Endometrium (tissue), 2 donors: ENCODE measurements around the gene HIPK2.

Experiments
- FAIRE-seq: peaks from 2 replicates; lab custom pipeline; 2012; peaks lifted over from hg19 to GRCh38; lab: Jason Lieb, UNC
- donor health status: control.
- donor health status: control.

The HIPK2 gene

GRCh38 chr7:139695051-139695450 is 82.7 kb downstream of the HIPK2 start:
- FAIRE-seq: no peak

- no peak for FAIRE-seq
These were observed 83.5 kb downstream of the HIPK2 start for GRCh38 chr7:139694389-139694676.

GRCh38 chr7:139693651-139694388 is 84.0 kb downstream of the HIPK2 start:
- FAIRE-seq: no peak

GRCh38 chr7:139692723-139693122 is 85.1 kb downstream of the HIPK2 start:
- no peak for FAIRE-seq

GRCh38 chr7:139691253-139691781 is 86.5 kb downstream of the HIPK2 start:
- no peak for FAIRE-seq

GRCh38 chr7:139687980-139688632 is 89.7 kb downstream of the HIPK2 start:
- FAIRE-seq: no peak

GRCh38 chr7:139687211-139687954 is 90.4 kb downstream of the HIPK2 start:
- no peak for FAIRE-seq

GRCh38 chr7:139683137-139683921 is 94.5 kb downstream of the HIPK2 start:
- FAIRE-seq: no peak

GRCh38 chr7:139682136-139683013 is 95.4 kb downstream of the HIPK2 start:
- no peak for FAIRE-seq

GRCh38 chr7:139681812-139682135 is 96.0 kb downstream of the HIPK2 start:
- no peak for FAIRE-seq

GRCh38 chr7:139681463-139681755 is 96.4 kb downstream of the HIPK2 start:
- no peak for FAIRE-seq

- no peak for FAIRE-seq
These were observed 96.9 kb downstream of the HIPK2 start for GRCh38 chr7:139680676-139681462.

- FAIRE-seq: no peak
These were observed 97.8 kb downstream of the HIPK2 start for GRCh38 chr7:139679731-139680594.

- no peak for FAIRE-seq
These were observed 101.4 kb downstream of the HIPK2 start for GRCh38 chr7:139676390-139676789.

GRCh38 chr7:139675127-139676125 is 102.4 kb downstream of the HIPK2 start:
- FAIRE-seq: no peak

- FAIRE-seq: no peak
These were observed 103.1 kb downstream of the HIPK2 start for GRCh38 chr7:139674752-139675126.

- FAIRE-seq: no peak
These were observed 103.5 kb downstream of the HIPK2 start for GRCh38 chr7:139674341-139674740.

- no peak for FAIRE-seq
These were observed 104.0 kb downstream of the HIPK2 start for GRCh38 chr7:139673762-139674161.

GRCh38 chr7:139673230-139673629 is 104.6 kb downstream of the HIPK2 start:
- no peak for FAIRE-seq
